ENCODE results near the gene MED13.
A peak's percentile ranks its signal among the peaks of the same experiment; 100 is the strongest.
"Not testable (repeated sequence)": the region's sequence is repeated elsewhere in the genome, so short reads cannot be mapped to it uniquely, and the experiment has no call there.

The MED13 gene

DNA sequence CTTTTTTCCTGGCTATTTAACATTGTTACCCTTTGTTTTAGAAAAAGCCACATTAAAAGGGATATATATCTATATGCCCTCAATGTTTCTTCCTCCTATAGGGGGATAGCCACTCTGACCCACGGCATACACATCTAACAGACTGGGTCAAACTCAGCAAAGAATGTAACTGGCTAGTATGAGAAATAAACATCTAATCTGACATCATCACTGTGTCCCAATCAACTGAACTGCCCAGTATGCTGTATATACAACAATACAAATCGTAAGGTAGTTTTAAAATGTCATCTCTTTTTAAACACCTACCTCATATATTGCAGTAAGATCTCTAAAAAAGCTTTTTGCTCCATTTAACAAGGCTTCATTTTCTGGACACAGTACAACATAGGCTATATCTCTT lies 97.3 kb downstream of the MED13 start:
- H3K4me1 Mint-ChIP-seq (ENCODE audit: low read depth) = no peaks in the 10 kb centered on the region
- H3K27me3 Mint-ChIP-seq = no peaks in the 10 kb centered on the region
- DNase-seq = no peak
- H3K4me3 Mint-ChIP-seq = no peak overlapping the region
- H3K27ac Mint-ChIP-seq = peak overlapping the region; percentile 41
- H3K36me3 Mint-ChIP-seq (ENCODE audit: low read depth) = peaks cover 81% of the 10 kb centered on the region
- H3K9me3 Mint-ChIP-seq = no peaks in the 10 kb centered on the region

DNA sequence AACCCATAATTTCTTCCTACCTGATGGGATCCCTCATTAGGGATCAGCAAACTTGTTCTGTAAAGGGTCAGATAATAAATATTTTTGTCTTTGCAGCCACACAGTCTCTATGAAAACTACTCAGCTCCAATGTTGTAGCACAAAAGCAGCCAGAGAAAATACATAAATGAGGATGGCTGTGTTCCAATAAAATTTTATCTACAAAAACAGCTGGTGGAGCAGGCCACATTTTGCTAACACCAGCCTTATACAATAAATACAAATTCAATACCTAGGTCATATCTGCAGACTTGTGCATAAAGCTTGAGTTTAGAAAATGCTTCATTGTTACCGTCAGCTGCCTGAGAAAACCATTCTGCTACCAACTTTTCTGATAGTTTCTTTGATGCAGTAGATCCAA lies 98.9 kb downstream of the MED13 start:
- H3K9me3 Mint-ChIP-seq = no peaks in the 10 kb centered on the region
- DNase-seq = no peak
- peaks cover 84% of the 10 kb centered on the region for H3K36me3 Mint-ChIP-seq (ENCODE audit: low read depth)
- no peaks in the 10 kb centered on the region for H3K4me1 Mint-ChIP-seq (ENCODE audit: low read depth)
- no peak overlapping the region for H3K4me3 Mint-ChIP-seq
- no peak overlapping the region for H3K27ac Mint-ChIP-seq
- no peaks in the 10 kb centered on the region for H3K27me3 Mint-ChIP-seq

DNA sequence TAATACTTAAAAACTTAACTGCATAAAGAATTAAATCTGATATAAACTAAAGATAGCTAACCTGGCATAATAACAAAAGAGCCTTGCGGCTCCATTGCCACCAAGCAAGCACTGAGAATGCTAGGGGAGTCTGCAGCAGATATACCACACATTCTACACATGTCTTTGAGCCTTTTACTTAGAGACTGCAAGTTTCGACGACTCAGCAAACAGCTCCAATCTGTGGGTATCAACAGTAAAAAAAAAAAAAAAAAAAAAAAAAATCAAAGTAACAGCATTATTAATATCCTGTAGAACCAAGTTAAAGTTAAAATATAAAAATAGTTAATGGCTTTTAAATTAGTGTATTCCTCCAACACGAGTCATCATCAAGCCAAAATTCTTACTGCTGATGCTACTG lies 109.5 kb downstream of the MED13 start:
- Mint-ChIP-seq H3K27me3 (no peaks in the 10 kb centered on the region), H3K9me3 (no peaks in the 10 kb centered on the region), H3K4me1 (ENCODE audit: low read depth) (no peaks in the 10 kb centered on the region), H3K36me3 (ENCODE audit: low read depth) (peaks cover 76% of the 10 kb centered on the region), H3K4me3 (no peak overlapping the region), H3K27ac (no peak overlapping the region)
- DNase-seq = no peak

DNA sequence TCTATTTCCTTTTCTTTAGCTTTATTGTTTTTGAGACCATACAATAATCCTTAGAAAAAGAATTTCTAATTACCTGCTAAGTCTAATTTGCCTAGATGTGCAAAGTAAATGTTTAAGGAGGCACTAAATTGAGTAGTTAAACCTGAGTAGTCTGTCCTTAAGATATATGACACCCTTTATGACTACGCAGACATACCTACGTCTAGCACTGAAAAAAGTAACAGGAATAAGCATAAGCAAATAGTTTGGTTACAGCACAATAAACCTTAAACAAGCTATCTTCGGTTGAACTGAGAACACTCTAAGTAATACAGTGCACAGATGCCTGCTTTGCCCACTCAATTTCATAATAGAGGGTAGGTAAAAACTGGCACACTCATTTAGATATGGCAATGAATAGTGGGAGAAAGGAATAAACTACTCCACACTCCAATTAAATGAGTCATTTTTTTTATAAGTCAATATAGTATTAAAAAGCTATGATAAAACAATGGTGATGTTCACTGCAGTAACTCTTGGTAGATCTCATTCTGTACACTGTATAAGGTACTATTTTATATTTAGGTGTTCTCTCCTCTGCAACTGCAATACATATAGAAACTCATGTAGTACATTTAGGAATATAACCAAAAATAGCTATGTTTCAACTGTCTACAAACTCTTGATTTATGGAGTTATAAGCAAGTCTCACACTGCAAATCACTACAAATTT lies 117.6 kb downstream of the MED13 start:
- Mint-ChIP-seq H3K4me3 (no peak overlapping the region), H3K27me3 (no peaks in the 10 kb centered on the region), H3K27ac (no peak overlapping the region), H3K9me3 (no peaks in the 10 kb centered on the region), H3K4me1 (ENCODE audit: low read depth) (peaks cover 4% of the 10 kb centered on the region), H3K36me3 (ENCODE audit: low read depth) (peaks cover 85% of the 10 kb centered on the region)
- DNase-seq = no peak

- no peaks in the 10 kb centered on the region for H3K9me3 Mint-ChIP-seq
- peaks cover 4% of the 10 kb centered on the region for H3K4me1 Mint-ChIP-seq (ENCODE audit: low read depth)
- H3K36me3 Mint-ChIP-seq (ENCODE audit: low read depth) = peaks cover 81% of the 10 kb centered on the region
- H3K27me3 Mint-ChIP-seq = no peaks in the 10 kb centered on the region
- no peak for DNase-seq
- H3K27ac Mint-ChIP-seq = peak overlapping the region; percentile 4
- H3K4me3 Mint-ChIP-seq = no peak overlapping the region
Observed at GRCh38 chr17:61946359-61946758, 118.7 kb downstream of the MED13 start.

- no peak for DNase-seq
- Mint-ChIP-seq H3K27ac (no peak overlapping the region), H3K4me3 (no peak overlapping the region), H3K27me3 (no peaks in the 10 kb centered on the region), H3K9me3 (no peaks in the 10 kb centered on the region), H3K36me3 (ENCODE audit: low read depth) (peaks cover 59% of the 10 kb centered on the region), H3K4me1 (ENCODE audit: low read depth) (peaks cover 4% of the 10 kb centered on the region)
Observed at GRCh38 chr17:61943117-61943516, 122.0 kb downstream of the MED13 start.

DNA sequence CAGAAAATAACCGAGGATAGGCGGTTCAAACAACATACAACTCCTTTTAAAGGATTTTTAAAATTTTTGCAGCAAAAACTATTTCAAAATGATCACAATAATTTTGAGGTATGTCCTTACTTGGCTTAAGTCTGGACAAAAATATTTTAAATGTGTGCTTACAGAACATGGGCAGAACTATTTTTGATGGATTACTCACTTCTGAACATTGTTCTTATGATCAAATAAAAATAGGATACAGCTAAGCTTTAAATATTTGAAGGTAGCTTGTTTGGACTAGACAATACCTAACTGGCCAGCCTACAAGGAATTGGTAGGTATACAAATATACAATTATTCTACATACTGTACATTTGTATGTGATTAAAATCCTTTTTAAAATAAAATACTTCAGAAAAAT lies 123.0 kb downstream of the MED13 start:
- no peak for DNase-seq
- Mint-ChIP-seq H3K36me3 (ENCODE audit: low read depth) (peaks cover 49% of the 10 kb centered on the region), H3K27me3 (no peaks in the 10 kb centered on the region), H3K4me3 (no peak overlapping the region), H3K27ac (no peak overlapping the region), H3K9me3 (no peaks in the 10 kb centered on the region), H3K4me1 (ENCODE audit: low read depth) (peaks cover 4% of the 10 kb centered on the region)

GRCh38 chr17:61928101-61928436 lies 137.0 kb downstream of the MED13 start:
- H3K36me3 Mint-ChIP-seq (ENCODE audit: low read depth) = peaks cover 40% of the 10 kb centered on the region
- H3K9me3 Mint-ChIP-seq = no peaks in the 10 kb centered on the region
- peak overlapping the region; percentile 87 for H3K4me3 Mint-ChIP-seq
- DNase-seq = no peak
- peaks cover 19% of the 10 kb centered on the region for H3K4me1 Mint-ChIP-seq (ENCODE audit: low read depth)
- peak overlapping the region; percentile 94 for H3K27ac Mint-ChIP-seq
- peaks cover 3% of the 10 kb centered on the region for H3K27me3 Mint-ChIP-seq

GRCh38 chr17:61927208-61928100 lies 137.6 kb downstream of the MED13 start, which contains the start of gene INTS2:
Gene INTS2, minus strand, starts transcription at chr17:61927982. Its CDS starts 1,338 bp downstream, at chr17:61926644.
- Mint-ChIP-seq H3K36me3 (ENCODE audit: low read depth) (peaks cover 45% of the 10 kb centered on the region), H3K4me3 (peak within 1 kb of the TSS; percentile 87), H3K27ac (peak within 1 kb of the TSS; percentile 94), H3K27me3 (peaks cover 3% of the 10 kb centered on the region), H3K4me1 (ENCODE audit: low read depth) (peaks cover 19% of the 10 kb centered on the region), H3K9me3 (no peaks in the 10 kb centered on the region)
- DNase-seq = peak; percentile 96

DNA sequence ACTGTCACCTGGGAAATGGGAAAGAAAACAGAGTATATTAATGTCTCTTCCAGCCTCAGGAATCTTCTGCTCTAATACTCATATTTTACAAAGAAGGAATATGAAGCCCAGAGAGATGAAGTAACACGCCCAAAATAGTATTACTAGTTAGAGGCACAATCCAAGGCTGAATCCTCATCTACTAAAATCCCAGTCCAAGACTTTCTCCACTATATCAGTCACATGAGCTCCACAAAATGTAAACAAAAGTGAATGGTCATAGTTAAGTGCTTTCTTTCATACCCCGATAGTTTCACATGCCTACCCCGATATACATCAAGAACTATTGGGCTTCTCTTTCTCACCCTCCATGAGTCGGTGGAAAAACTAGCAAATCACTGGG lies 138.3 kb downstream of the MED13 start:
- H3K27me3 Mint-ChIP-seq = peaks cover 3% of the 10 kb centered on the region
- no peaks in the 10 kb centered on the region for H3K9me3 Mint-ChIP-seq
- DNase-seq = no peak
- peaks cover 19% of the 10 kb centered on the region for H3K4me1 Mint-ChIP-seq (ENCODE audit: low read depth)
- peak overlapping the region; percentile 94 for H3K27ac Mint-ChIP-seq
- H3K4me3 Mint-ChIP-seq = peak overlapping the region; percentile 87
- H3K36me3 Mint-ChIP-seq (ENCODE audit: low read depth) = peaks cover 48% of the 10 kb centered on the region

- not testable (repeated sequence) for H3K9me3 Mint-ChIP-seq; H3K27me3 Mint-ChIP-seq; H3K4me1 Mint-ChIP-seq (ENCODE audit: low read depth); DNase-seq; H3K4me3 Mint-ChIP-seq; H3K27ac Mint-ChIP-seq
- peaks cover 69% of the 10 kb centered on the region for H3K36me3 Mint-ChIP-seq (ENCODE audit: low read depth)
Observed at GRCh38 chr17:61915162-61915561, 149.9 kb downstream of the MED13 start.

GRCh38 chr17:61908292-61909037 lies 156.6 kb downstream of the MED13 start:
- Mint-ChIP-seq H3K4me1 (ENCODE audit: low read depth) (peaks cover 5% of the 10 kb centered on the region), H3K9me3 (no peaks in the 10 kb centered on the region), H3K27me3 (no peaks in the 10 kb centered on the region), H3K4me3 (no peak overlapping the region), H3K27ac (no peak overlapping the region), H3K36me3 (ENCODE audit: low read depth) (peaks cover 72% of the 10 kb centered on the region)
- no peak for DNase-seq

GRCh38 chr17:61907361-61907760 lies 157.7 kb downstream of the MED13 start:
- no peaks in the 10 kb centered on the region for H3K9me3 Mint-ChIP-seq
- no peak overlapping the region for H3K4me3 Mint-ChIP-seq
- H3K27me3 Mint-ChIP-seq = no peaks in the 10 kb centered on the region
- peaks cover 80% of the 10 kb centered on the region for H3K36me3 Mint-ChIP-seq (ENCODE audit: low read depth)
- H3K4me1 Mint-ChIP-seq (ENCODE audit: low read depth) = peaks cover 5% of the 10 kb centered on the region
- no peak overlapping the region for H3K27ac Mint-ChIP-seq
- no peak for DNase-seq

GRCh38 chr17:61904094-61904710 lies 160.9 kb downstream of the MED13 start:
- Mint-ChIP-seq H3K4me3 (peak overlapping the region; percentile 49), H3K4me1 (ENCODE audit: low read depth) (peaks cover 5% of the 10 kb centered on the region), H3K36me3 (ENCODE audit: low read depth) (peaks cover 83% of the 10 kb centered on the region), H3K9me3 (no peaks in the 10 kb centered on the region), H3K27ac (peak overlapping the region; percentile 68), H3K27me3 (no peaks in the 10 kb centered on the region)
- no peak for DNase-seq

Measured in activated T-cell treated with anti-CD3 and anti-CD28 coated beads, Interleukin-2, amount 50 U/mL, for 24 hours (primary cell).